ENCODE results near the gene CHML.

Gene CHML

GRCh38 chr1:241591736-241592135 lies 48.4 kb downstream of the CHML start:
- H3K4me3 ChIP-seq (ENCODE audit: low read depth in 1 of 2, low read length in 2 of 2), result no peak overlapping the region
- no peaks in the 10 kb centered on the region for H3K36me3 ChIP-seq (ENCODE audit: insufficient read depth, low read length)
- H2AFZ ChIP-seq (ENCODE audit: low read depth, low read length), result no peak overlapping the region
- no peak for TF ChIP-seq EZH2 (IDR thresholded peaks at IDR 0.05; ENCODE audit: borderline replicate concordance, low read depth, low read length, severe bottlenecking)
- no peak for TF ChIP-seq CTCF (IDR thresholded peaks at IDR 0.05; ENCODE audit: borderline replicate concordance, extremely low read depth, low read length, poor library complexity, severe bottlenecking)
- ATAC-seq (ENCODE audit: insufficient read depth, low read depth) (no peak), DNase-seq (no peak)
- H3K4me1 ChIP-seq (ENCODE audit: insufficient read depth, low read length), result no peaks in the 10 kb centered on the region
- H4K20me1 ChIP-seq (ENCODE audit: insufficient read depth, low read length), result no peaks in the 10 kb centered on the region
- no peak overlapping the region for H3K4me2 ChIP-seq (ENCODE audit: insufficient read depth, low read length)
- no peak overlapping the region for H3K9ac ChIP-seq (ENCODE audit: low read depth, low read length)
- H3K27ac ChIP-seq (ENCODE audit: low read length), result no peak overlapping the region
- no peaks in the 10 kb centered on the region for H3K9me3 ChIP-seq (ENCODE audit: insufficient read depth, low read length, severe bottlenecking)
- H3K27me3 ChIP-seq (ENCODE audit: insufficient read depth, low read length, poor library complexity), result no peaks in the 10 kb centered on the region
- H3K79me2 ChIP-seq (ENCODE audit: insufficient read depth, low read length), result no peaks in the 10 kb centered on the region

GRCh38 chr1:241591317-241591716 lies 48.9 kb downstream of the CHML start:
- Histone ChIP-seq H3K27ac (ENCODE audit: low read length) (no peak overlapping the region), H2AFZ (ENCODE audit: low read depth, low read length) (no peak overlapping the region), H3K36me3 (ENCODE audit: insufficient read depth, low read length) (no peaks in the 10 kb centered on the region), H3K79me2 (ENCODE audit: insufficient read depth, low read length) (no peaks in the 10 kb centered on the region), H4K20me1 (ENCODE audit: insufficient read depth, low read length) (no peaks in the 10 kb centered on the region), H3K9ac (ENCODE audit: low read depth, low read length) (no peak overlapping the region), H3K4me1 (ENCODE audit: insufficient read depth, low read length) (no peaks in the 10 kb centered on the region), H3K4me3 (ENCODE audit: low read depth in 1 of 2, low read length in 2 of 2) (no peak overlapping the region), H3K9me3 (ENCODE audit: insufficient read depth, low read length, severe bottlenecking) (no peaks in the 10 kb centered on the region), H3K27me3 (ENCODE audit: insufficient read depth, low read length, poor library complexity) (no peaks in the 10 kb centered on the region), H3K4me2 (ENCODE audit: insufficient read depth, low read length) (no peak overlapping the region)
- TF ChIP-seq CTCF (IDR thresholded peaks at IDR 0.05; ENCODE audit: borderline replicate concordance, extremely low read depth, low read length, poor library complexity, severe bottlenecking), result no peak
- TF ChIP-seq EZH2 (IDR thresholded peaks at IDR 0.05; ENCODE audit: borderline replicate concordance, low read depth, low read length, severe bottlenecking), result no peak
- ATAC-seq (ENCODE audit: insufficient read depth, low read depth) (no peak), DNase-seq (no peak)

GRCh38 chr1:241590719-241591118 lies 49.5 kb downstream of the CHML start:
- no peaks in the 10 kb centered on the region for H3K4me1 ChIP-seq (ENCODE audit: insufficient read depth, low read length)
- no peak overlapping the region for H3K4me3 ChIP-seq (ENCODE audit: low read depth in 1 of 2, low read length in 2 of 2)
- H3K27ac ChIP-seq (ENCODE audit: low read length), result no peak overlapping the region
- no peaks in the 10 kb centered on the region for H3K79me2 ChIP-seq (ENCODE audit: insufficient read depth, low read length)
- H3K9me3 ChIP-seq (ENCODE audit: insufficient read depth, low read length, severe bottlenecking), result no peaks in the 10 kb centered on the region
- H3K36me3 ChIP-seq (ENCODE audit: insufficient read depth, low read length), result no peaks in the 10 kb centered on the region
- TF ChIP-seq CTCF (IDR thresholded peaks at IDR 0.05; ENCODE audit: borderline replicate concordance, extremely low read depth, low read length, poor library complexity, severe bottlenecking), result no peak
- H3K27me3 ChIP-seq (ENCODE audit: insufficient read depth, low read length, poor library complexity), result no peaks in the 10 kb centered on the region
- no peak for DNase-seq
- no peak overlapping the region for H3K4me2 ChIP-seq (ENCODE audit: insufficient read depth, low read length)
- no peak overlapping the region for H2AFZ ChIP-seq (ENCODE audit: low read depth, low read length)
- H4K20me1 ChIP-seq (ENCODE audit: insufficient read depth, low read length), result no peaks in the 10 kb centered on the region
- no peak for ATAC-seq (ENCODE audit: insufficient read depth, low read depth)
- no peak overlapping the region for H3K9ac ChIP-seq (ENCODE audit: low read depth, low read length)

Measured in DND-41 (cell line).